ENCODE data around the gene SOX4.

GRCh38 chr6:21610341-21610740 is 16.8 kb downstream of the SOX4 start:
- TF ChIP-seq CTCF (IDR thresholded peaks at IDR 0.05): no peak
- TF ChIP-seq POLR2AphosphoS5 (IDR thresholded peaks at IDR 0.05): no peak
- TF ChIP-seq POLR2A (IDR thresholded peaks at IDR 0.05): no peak
